ENCODE results near the gene PRIMA1.

PRIMA1 gene

DNA sequence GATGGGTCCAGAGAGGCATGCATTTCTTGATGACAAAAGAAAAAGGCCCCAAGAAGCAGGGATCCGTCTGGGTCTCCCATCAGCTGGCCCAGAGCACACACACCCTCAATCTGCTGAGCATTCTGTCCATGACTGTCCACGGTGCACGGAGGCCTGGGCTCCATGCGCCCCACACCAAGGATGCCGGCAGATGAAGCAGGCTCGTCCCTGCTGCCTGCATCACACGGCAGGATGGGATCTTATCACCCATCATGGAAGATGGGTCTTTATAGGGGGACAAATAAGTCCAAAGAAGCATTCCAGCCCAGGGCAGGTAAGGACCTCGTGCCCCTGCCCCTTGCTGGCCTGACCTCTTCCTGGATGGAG is 59.7 kb downstream of the PRIMA1 start:
- no peak for DNase-seq

GRCh38 chr14:93727917-93728650 is 60.2 kb downstream of the PRIMA1 start:
- DNase-seq = no peak

DNA sequence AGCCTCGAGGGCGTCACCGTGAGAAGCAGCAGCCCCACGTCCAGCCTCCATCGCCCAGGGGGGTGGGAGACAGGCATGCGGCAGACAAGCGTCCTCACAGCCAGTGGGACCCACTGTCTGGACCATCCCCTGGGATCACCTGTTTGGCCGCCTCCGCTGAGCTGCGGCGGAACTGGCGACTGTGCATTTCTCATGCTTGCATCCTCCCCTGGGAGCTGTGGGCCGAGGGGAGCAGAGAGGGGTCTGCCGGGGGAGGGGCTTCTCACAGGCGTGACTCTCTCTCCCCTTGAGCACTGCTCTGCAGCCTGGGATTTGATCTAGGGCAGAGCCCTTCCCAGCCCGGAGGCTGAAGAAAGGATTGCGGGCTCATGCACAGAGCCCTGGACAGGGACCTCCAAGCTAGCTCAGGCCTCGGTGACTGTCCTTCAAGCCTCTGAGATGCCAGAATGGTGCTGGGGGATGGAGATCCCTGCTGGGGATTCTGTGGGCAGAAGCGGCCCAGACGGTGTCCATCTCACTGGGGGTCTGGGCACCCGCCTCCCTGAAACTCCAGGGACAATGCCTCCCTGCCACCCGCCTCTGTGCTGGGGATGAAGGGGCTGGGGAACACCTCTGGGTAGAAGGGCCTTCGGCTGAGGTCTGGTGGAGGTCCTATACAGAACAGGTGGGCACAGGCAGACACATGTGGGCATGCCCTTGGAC is 61.1 kb downstream of the PRIMA1 start:
- no peak for DNase-seq

DNA sequence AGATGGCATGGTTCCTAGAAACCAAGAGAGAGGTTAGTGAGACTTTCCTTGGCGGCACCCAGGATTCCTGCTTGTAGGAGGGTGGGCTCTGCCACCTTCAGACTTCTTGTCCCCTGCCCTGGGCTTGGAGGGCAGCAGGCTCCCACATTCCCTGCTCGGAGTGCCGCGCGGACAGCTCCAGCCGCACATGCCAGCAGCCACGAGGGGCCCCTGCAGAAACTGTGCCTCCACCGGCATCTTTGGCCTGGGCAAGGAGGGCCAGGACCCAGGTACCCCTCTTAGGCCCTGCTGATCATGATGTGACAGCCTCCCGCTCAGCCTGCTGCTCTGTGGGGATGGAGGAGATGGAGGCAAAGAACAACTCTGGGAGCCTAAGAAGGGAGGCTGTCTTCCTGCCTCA is 62.3 kb downstream of the PRIMA1 start:
- DNase-seq = no peak

GRCh38 chr14:93725002-93725582 is 63.2 kb downstream of the PRIMA1 start:
- DNase-seq = no peak

DNA sequence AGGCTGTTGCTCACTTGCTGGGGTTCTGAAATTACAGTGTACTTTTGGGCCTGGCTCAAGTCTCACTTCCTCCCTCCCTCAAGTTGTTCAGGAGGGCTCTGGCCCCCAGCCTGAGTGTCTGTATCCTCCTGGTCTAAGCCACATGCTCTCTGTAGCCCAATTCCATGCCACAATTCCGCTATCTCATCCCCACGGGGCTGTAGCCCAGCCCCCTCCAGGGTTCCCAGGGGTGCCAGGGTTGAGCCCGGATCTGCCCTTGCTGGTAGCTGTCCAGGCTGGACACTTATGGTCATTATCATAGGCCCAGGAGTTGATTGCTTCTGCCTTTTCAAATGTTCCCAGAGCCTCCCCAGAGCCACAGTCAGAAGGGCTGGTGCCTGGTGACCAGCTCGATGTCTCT is 65.3 kb downstream of the PRIMA1 start:
- DNase-seq = no peak

DNA sequence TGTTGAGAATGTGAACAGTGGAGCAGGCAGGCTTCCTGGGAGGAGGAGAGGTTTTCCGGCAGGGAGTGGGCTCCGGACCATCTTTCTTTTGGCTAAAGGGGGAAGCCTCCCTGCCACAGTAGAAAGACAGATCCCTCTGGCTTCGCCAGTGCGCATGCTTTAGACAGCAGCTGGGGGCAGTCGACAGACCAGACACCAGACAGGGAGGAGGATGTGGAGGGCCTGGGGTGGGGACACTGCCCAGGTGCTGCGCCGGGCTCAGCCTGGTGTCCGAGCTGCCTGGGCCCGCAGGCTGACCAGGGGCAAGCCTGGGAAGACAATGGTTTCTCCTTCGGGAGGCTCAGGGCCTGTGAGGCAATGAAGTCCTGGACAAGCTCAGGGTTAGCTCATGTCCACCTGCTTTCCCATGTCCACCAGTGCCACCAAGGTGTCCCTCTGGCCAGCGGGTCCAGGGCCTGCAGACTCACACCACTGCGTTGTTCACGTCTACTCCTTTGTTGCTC is 67.3 kb downstream of the PRIMA1 start:
- no peak for DNase-seq

GRCh38 chr14:93720076-93720815 is 68.0 kb downstream of the PRIMA1 start:
- no peak for DNase-seq

- DNase-seq = no peak
Observed at GRCh38 chr14:93719256-93719655, 69.0 kb downstream of the PRIMA1 start.

DNA sequence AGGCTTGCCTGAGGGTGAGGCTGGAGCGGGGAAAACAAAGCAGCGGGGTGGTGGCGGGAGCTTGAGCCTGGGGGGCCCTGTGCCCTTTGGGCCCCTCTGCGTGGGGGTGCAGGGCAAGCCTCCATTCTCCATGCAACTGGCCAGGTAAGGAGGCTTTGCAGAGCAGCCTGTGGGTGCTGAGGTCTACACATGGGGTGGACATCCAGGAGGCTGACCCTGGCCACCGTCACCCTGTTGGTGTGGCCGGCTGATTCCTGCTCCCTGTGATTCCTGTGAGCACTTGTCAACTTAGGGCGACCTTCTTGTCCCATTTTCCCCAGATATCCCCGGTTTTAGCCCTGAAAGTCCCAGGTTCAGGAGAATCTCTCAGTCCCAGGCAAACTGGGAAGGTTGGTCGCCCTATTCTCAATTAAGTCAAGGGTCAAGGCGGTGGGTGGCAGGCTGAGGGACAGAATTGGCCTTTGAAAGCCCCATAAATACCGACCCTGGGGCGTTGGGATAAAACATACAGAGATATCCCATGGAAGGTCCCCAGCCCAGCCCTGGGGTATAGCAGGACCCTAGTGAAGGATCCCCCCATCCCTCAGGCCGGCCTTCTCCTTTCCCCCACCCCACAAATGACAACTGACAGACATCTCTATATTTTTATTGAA is 70.5 kb downstream of the PRIMA1 start:
- DNase-seq = no peak

- DNase-seq = no peak
Observed at GRCh38 chr14:93716746-93717667, 71.3 kb downstream of the PRIMA1 start.

DNA sequence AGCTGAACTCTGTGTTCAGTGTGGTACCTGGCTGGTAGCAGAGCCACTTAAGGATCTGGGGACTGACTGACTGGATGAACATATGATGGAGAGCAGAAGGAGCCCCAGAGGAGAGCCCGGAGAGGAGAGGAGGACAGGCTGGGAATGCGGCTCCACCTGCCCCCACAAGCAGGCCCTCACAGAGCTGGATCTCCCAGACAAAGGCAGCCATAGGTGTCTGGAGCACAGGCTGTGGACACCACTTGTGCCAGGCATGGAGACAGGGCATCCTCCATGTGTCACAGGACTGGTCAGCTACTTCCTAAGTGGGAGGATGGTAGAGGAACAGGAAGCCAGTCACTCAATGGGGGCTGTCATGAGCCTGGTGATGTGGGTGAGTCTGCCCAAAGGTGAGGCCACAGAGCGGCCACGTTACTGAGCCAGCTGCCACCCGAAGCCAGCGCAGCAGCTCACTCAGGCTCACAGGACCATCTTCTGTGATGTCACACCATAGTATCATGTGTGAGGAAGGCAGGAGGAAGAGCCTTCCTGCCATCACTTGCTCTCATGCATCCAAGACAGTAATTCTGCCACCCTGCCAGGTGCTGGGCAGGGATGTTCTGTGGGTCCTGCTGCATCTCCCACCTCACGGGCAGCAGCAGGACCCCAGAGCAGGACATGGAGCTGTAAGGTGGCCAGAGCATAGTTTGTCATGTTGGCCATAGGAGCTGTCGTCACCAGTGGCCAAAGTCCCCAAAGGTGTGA is 72.1 kb downstream of the PRIMA1 start:
- DNase-seq = no peak

- DNase-seq = no peak
Observed at GRCh38 chr14:93715279-93715927, 72.9 kb downstream of the PRIMA1 start.

- no peak for DNase-seq
Observed at GRCh38 chr14:93714605-93715004, 73.7 kb downstream of the PRIMA1 start.

- no peak for DNase-seq
Observed at GRCh38 chr14:93713726-93714405, 74.4 kb downstream of the PRIMA1 start.

GRCh38 chr14:93712838-93713724 is 75.2 kb downstream of the PRIMA1 start:
- no peak for DNase-seq

DNA sequence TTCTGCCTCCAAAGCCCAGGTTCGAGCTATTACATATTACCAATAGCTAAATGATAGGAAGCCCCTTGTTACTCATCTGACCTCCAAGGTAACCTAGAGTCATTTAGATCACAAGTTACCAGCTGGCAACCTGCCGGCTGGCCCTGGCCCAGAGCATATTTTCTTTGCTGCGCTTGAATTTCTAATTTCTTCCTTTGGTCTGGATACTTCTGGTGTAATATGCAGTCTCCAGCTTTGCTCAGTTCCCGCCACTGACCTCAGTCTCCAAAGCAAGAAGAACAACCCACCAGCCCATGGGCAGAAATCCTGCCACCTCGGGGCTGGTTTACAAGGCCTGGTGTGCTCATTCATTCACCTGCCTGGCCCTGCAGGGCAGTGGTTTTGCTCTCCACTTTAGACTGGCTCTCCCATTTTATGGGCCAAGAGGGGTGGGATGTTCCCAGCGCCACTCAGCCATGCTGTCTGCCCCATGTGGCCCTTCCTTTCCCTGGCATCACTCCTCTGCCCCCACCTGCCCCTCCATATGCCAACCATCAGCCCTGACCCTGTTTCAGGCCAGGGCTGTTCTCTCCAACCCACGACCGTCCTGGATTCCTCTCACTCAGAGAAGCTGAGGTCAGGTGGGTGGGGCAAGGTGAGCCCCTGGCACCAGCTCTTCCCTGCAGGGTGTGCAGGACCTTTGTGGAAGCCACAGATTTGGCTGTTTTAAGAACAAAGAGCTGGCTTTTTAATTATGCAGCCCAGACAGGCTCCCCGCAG is 76.0 kb downstream of the PRIMA1 start:
- no peak for DNase-seq

- DNase-seq = no peak
Observed at GRCh38 chr14:93709249-93709648, 79.0 kb downstream of the PRIMA1 start.
